GM12878 (cell line): ENCODE results near the gene GRM7.

Source experiments
- BRCA1 ChIP-seq: IDR thresholded peaks from 2 replicates; pipeline ENCODE4 v1.6.1; 2011; ENCODE audit warnings: low read depth, low read length, improper control_type of control experiment
- CREM ChIP-seq: IDR thresholded peaks from 2 replicates; pipeline ENCODE4 v1.6.1; 2014; ENCODE audit warnings: antibody characterized with exemption, low read depth
- EP300 ChIP-seq, 2 experiments: fragments of 150-350 bp in 1 of 2; IDR thresholded peaks; 2 replicates each; pipeline ENCODE4 v1.6.1; 2011 to 2012; ENCODE audit warnings: low read depth in 2 of 2, low read length in 2 of 2, borderline replicate concordance in 1 of 2, improper control_type of control experiment in 1 of 2, inconsistent platforms in 1 of 2; ENCODE audit not compliant: control insufficient read depth in 1 of 2
- EZH2 ChIP-seq: IDR thresholded peaks from 2 replicates; pipeline ENCODE4 v1.6.1; 2012; ENCODE audit warnings: low read depth, mild to moderate bottlenecking, control low read depth, inconsistent platforms, low read length, borderline replicate concordance; ENCODE audit not compliant: control insufficient read depth
- FOS ChIP-seq: IDR thresholded peaks from 3 replicates; pipeline ENCODE4 v1.6.1; 2011; ENCODE audit warnings: borderline replicate concordance; ENCODE audit not compliant: insufficient read length; ENCODE audit errors: extremely low read depth
- IKZF2 ChIP-seq, 2 experiments: fragments of 450-650 bp; IDR thresholded peaks; 2 replicates each; pipeline ENCODE4 v1.6.1; 2017; ENCODE audit warnings: mild to moderate bottlenecking in 2 of 2, moderate library complexity in 2 of 2
- POLR2AphosphoS5 ChIP-seq: IDR thresholded peaks from 2 replicates; pipeline ENCODE4 v1.6.1; 2011; ENCODE audit warnings: mild to moderate bottlenecking, low read length, inconsistent platforms
- RAD21 ChIP-seq: IDR thresholded peaks from 2 replicates; pipeline ENCODE4 v1.6.1; 2011; ENCODE audit warnings: mild to moderate bottlenecking, low read depth, low read length, moderate library complexity; ENCODE audit not compliant: insufficient read depth
- SP1 ChIP-seq: IDR thresholded peaks from one replicate; pipeline ENCODE4 v1.6.1; 2011; ENCODE audit warnings: low read depth, low read length
- ZNF384 ChIP-seq: IDR thresholded peaks from 2 replicates; pipeline ENCODE4 v1.6.1; 2012; ENCODE audit warnings: low read depth, mild to moderate bottlenecking, low read length, improper control_type of control experiment, borderline replicate concordance
- TF ChIP-seq, protein P1 (sequence below): IDR thresholded peaks from 2 replicates; pipeline ENCODE4 v1.6.1; 2012; ENCODE audit warnings: mild to moderate bottlenecking, low read depth, low read length
- TF ChIP-seq, protein P2 (sequence below): fragments of 450-650 bp; IDR thresholded peaks from 2 replicates; pipeline ENCODE4 v1.6.1; 2014; ENCODE audit warnings: mild to moderate bottlenecking
- TF ChIP-seq, protein P3 (sequence below): IDR thresholded peaks from 2 replicates; pipeline ENCODE4 v1.6.1; 2012; ENCODE audit warnings: low read depth, low read length, improper control_type of control experiment
- TF ChIP-seq, protein P4 (sequence below), 3 experiments: IDR thresholded peaks in 2 of 3; conservative IDR thresholded peaks in 1 of 3; 2 replicates each; pipeline ENCODE4 v1.5.1; 2011; ENCODE audit warnings: low read depth in 3 of 3, low read length in 3 of 3, mild to moderate bottlenecking in 3 of 3, control low read depth in 2 of 3, moderate library complexity in 2 of 3, inconsistent platforms in 1 of 3, mixed read lengths in 1 of 3; ENCODE audit not compliant: control insufficient read depth in 2 of 3, insufficient read depth in 1 of 3; ENCODE audit errors: extremely low read depth in 1 of 3

DNA sequence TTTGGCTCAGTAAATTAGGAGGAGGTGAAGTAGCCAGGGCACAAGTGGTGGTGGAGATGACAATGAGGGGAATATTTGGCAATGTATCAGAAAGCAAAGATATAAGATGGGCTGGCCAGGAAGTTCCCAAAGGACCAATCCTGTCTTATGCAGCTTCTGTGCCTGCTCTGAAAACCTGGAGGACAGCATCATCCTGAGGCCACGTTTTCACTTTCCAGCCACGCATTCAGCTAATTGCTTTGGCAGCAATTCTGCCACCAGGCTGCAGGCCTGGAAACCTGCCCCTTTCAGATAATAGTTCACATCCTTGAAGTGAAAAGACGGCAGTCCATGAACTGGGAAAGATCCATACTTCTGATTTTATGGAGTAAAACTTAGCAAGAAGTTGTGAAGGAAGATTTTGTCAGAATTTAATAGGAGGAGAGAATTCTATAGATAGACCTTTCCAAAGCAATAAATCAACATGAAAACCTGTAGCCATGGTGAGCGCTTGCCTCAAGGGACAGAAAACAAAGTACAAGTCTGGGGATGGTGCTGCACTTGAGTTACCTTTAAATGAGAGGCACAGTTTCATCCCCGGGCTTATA is 682.5 kb downstream of the GRM7 start:
- TF ChIP-seq, protein P1, sequence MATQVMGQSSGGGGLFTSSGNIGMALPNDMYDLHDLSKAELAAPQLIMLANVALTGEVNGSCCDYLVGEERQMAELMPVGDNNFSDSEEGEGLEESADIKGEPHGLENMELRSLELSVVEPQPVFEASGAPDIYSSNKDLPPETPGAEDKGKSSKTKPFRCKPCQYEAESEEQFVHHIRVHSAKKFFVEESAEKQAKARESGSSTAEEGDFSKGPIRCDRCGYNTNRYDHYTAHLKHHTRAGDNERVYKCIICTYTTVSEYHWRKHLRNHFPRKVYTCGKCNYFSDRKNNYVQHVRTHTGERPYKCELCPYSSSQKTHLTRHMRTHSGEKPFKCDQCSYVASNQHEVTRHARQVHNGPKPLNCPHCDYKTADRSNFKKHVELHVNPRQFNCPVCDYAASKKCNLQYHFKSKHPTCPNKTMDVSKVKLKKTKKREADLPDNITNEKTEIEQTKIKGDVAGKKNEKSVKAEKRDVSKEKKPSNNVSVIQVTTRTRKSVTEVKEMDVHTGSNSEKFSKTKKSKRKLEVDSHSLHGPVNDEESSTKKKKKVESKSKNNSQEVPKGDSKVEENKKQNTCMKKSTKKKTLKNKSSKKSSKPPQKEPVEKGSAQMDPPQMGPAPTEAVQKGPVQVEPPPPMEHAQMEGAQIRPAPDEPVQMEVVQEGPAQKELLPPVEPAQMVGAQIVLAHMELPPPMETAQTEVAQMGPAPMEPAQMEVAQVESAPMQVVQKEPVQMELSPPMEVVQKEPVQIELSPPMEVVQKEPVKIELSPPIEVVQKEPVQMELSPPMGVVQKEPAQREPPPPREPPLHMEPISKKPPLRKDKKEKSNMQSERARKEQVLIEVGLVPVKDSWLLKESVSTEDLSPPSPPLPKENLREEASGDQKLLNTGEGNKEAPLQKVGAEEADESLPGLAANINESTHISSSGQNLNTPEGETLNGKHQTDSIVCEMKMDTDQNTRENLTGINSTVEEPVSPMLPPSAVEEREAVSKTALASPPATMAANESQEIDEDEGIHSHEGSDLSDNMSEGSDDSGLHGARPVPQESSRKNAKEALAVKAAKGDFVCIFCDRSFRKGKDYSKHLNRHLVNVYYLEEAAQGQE, result no peak
- TF ChIP-seq CREM (no peak), FOS (no peak), EZH2 (no peak), ZNF384 (no peak), BRCA1 (no peak), EP300 (IDR thresholded peaks at IDR 0.05; ENCODE audit: borderline replicate concordance in 1 of 2, control insufficient read depth in 1 of 2, low read depth in 2 of 2, low read length in 2 of 2) (no peak), IKZF2 (IDR thresholded peaks at IDR 0.05) (no peak), RAD21 (no peak), SP1 (no peak), POLR2AphosphoS5 (no peak)
- TF ChIP-seq, protein P2, sequence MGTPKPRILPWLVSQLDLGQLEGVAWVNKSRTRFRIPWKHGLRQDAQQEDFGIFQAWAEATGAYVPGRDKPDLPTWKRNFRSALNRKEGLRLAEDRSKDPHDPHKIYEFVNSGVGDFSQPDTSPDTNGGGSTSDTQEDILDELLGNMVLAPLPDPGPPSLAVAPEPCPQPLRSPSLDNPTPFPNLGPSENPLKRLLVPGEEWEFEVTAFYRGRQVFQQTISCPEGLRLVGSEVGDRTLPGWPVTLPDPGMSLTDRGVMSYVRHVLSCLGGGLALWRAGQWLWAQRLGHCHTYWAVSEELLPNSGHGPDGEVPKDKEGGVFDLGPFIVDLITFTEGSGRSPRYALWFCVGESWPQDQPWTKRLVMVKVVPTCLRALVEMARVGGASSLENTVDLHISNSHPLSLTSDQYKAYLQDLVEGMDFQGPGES, result no peak
- TF ChIP-seq, protein P3, sequence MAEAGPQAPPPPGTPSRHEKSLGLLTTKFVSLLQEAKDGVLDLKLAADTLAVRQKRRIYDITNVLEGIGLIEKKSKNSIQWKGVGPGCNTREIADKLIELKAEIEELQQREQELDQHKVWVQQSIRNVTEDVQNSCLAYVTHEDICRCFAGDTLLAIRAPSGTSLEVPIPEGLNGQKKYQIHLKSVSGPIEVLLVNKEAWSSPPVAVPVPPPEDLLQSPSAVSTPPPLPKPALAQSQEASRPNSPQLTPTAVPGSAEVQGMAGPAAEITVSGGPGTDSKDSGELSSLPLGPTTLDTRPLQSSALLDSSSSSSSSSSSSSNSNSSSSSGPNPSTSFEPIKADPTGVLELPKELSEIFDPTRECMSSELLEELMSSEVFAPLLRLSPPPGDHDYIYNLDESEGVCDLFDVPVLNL, result no peak
- TF ChIP-seq, protein P4, sequence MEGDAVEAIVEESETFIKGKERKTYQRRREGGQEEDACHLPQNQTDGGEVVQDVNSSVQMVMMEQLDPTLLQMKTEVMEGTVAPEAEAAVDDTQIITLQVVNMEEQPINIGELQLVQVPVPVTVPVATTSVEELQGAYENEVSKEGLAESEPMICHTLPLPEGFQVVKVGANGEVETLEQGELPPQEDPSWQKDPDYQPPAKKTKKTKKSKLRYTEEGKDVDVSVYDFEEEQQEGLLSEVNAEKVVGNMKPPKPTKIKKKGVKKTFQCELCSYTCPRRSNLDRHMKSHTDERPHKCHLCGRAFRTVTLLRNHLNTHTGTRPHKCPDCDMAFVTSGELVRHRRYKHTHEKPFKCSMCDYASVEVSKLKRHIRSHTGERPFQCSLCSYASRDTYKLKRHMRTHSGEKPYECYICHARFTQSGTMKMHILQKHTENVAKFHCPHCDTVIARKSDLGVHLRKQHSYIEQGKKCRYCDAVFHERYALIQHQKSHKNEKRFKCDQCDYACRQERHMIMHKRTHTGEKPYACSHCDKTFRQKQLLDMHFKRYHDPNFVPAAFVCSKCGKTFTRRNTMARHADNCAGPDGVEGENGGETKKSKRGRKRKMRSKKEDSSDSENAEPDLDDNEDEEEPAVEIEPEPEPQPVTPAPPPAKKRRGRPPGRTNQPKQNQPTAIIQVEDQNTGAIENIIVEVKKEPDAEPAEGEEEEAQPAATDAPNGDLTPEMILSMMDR (IDR thresholded peaks at IDR 0.05 in 2 of 3, conservative IDR thresholded peaks at IDR 0.05 in 1 of 3; ENCODE audit: control insufficient read depth in 2 of 3, extremely low read depth in 1 of 3, insufficient read depth in 1 of 3, low read depth in 3 of 3, low read length in 3 of 3), result no peak
